ENCODE measurements around the gene AHRR. TPM values are rescaled to one million over a fixed set of nuclear protein-coding genes. Genes with fewer than 3 reads are reported as not detected.

AHRR gene
- polyA plus RNA-seq, 4 donors, result 1.9 to 3.2 (median 2.6) TPM

- DNase-seq (ENCODE audit: low read depth in 4 of 4, low spot score in 2 of 4), result no peak
These were observed 130.3 kb downstream of the AHRR start for GRCh38 chr5:451587-452458.

- DNase-seq (ENCODE audit: low read depth in 4 of 4, low spot score in 2 of 4), result no peak
These were observed 131.6 kb downstream of the AHRR start for GRCh38 chr5:452978-453710.

GRCh38 chr5:453725-454481 lies 132.4 kb downstream of the AHRR start:
- DNase-seq (ENCODE audit: low read depth in 4 of 4, low spot score in 2 of 4), result no peak

- DNase-seq (ENCODE audit: low read depth in 4 of 4, low spot score in 2 of 4), result no peak
These were observed 133.4 kb downstream of the AHRR start for GRCh38 chr5:454936-455335.

GRCh38 chr5:455806-456205 lies 134.3 kb downstream of the AHRR start:
- no peak for DNase-seq (ENCODE audit: low read depth in 4 of 4, low spot score in 2 of 4)

- no peak for DNase-seq (ENCODE audit: low read depth in 4 of 4, low spot score in 2 of 4)
These were observed 135.1 kb downstream of the AHRR start for GRCh38 chr5:456351-457194.

GRCh38 chr5:457195-457961 lies 135.9 kb downstream of the AHRR start:
- DNase-seq (ENCODE audit: low read depth in 4 of 4, low spot score in 2 of 4), result no peak

- no peak for DNase-seq (ENCODE audit: low read depth in 4 of 4, low spot score in 2 of 4)
These were observed 137.2 kb downstream of the AHRR start for GRCh38 chr5:458547-459353.

GRCh38 chr5:459562-460272 lies 138.2 kb downstream of the AHRR start:
- DNase-seq (ENCODE audit: low read depth in 4 of 4, low spot score in 2 of 4), result no peak

- no peak for DNase-seq (ENCODE audit: low read depth in 4 of 4, low spot score in 2 of 4)
These were observed 138.7 kb downstream of the AHRR start for GRCh38 chr5:460273-460625.

- no peak for DNase-seq (ENCODE audit: low read depth in 4 of 4, low spot score in 2 of 4)
These were observed 140.6 kb downstream of the AHRR start for GRCh38 chr5:462051-462481.

GRCh38 chr5:463301-463700 lies 141.8 kb downstream of the AHRR start:
- no peak for DNase-seq (ENCODE audit: low read depth in 4 of 4, low spot score in 2 of 4)

GRCh38 chr5:463952-464351 lies 142.4 kb downstream of the AHRR start:
- no peak for DNase-seq (ENCODE audit: low read depth in 4 of 4, low spot score in 2 of 4)

- DNase-seq (ENCODE audit: low read depth in 4 of 4, low spot score in 2 of 4), result no peak
These were observed 142.9 kb downstream of the AHRR start for GRCh38 chr5:464446-464842.

- DNase-seq (ENCODE audit: low read depth in 4 of 4, low spot score in 2 of 4), result no peak
These were observed 143.5 kb downstream of the AHRR start for GRCh38 chr5:464843-465590.

- no peak for DNase-seq (ENCODE audit: low read depth in 4 of 4, low spot score in 2 of 4)
These were observed 144.3 kb downstream of the AHRR start for GRCh38 chr5:465591-466403.

All from left renal cortex interstitium (tissue), 4 donors.